WTC11 (cell line): ENCODE data around the gene TEN1.
"Not testable (repeated sequence)": the region's sequence is repeated elsewhere in the genome, so short reads cannot be mapped to it uniquely, and the experiment has no call there.

Experiments used
- CTCF ChIP-seq: fragments of 200-600 bp; IDR thresholded peaks from 2 replicates; pipeline ENCODE4 v1.8.0; 2022; ENCODE audit warnings: antibody characterized with exemption
- E2F4 ChIP-seq: sonication (generic); formaldehyde crosslinking; IDR thresholded peaks from 2 replicates; pipeline ENCODE4 v1.8.1; 2022; ENCODE audit warnings: low read depth, mild to moderate bottlenecking, moderate library complexity, missing genetic modification reagents, borderline replicate concordance
- FOXJ3 ChIP-seq: sonication (generic); formaldehyde crosslinking; IDR thresholded peaks from 2 replicates; pipeline ENCODE4 v1.9.0; 2021; ENCODE audit warnings: missing genetic modification reagents, mild to moderate bottlenecking, borderline replicate concordance
- FOXK1 ChIP-seq: sonication (generic); formaldehyde crosslinking; IDR thresholded peaks from 2 replicates; pipeline ENCODE4 v1.8.0; 2022; ENCODE audit warnings: mild to moderate bottlenecking, moderate library complexity, missing genetic modification reagents
- TEAD1 ChIP-seq: sonication (generic); formaldehyde crosslinking; IDR thresholded peaks from 2 replicates; pipeline ENCODE4 v1.8.0; 2022; ENCODE audit warnings: mild to moderate bottlenecking, missing genetic modification reagents
- ZNF416 ChIP-seq: fragments of 250-450 bp; sonication (Bioruptor Pico); IDR thresholded peaks from 2 replicates; pipeline ENCODE4 v1.9.0; 2021; ENCODE audit warnings: mild to moderate bottlenecking, inconsistent platforms
- TF ChIP-seq, protein P1 (sequence below): sonication (generic); formaldehyde crosslinking; IDR thresholded peaks from 2 replicates; pipeline ENCODE4 v1.8.0; 2022; ENCODE audit warnings: mild to moderate bottlenecking, missing genetic modification reagents
- TF ChIP-seq, protein P2 (sequence below): sonication (generic); formaldehyde crosslinking; IDR thresholded peaks from 2 replicates; pipeline ENCODE4 v1.8.1; 2023; ENCODE audit warnings: mild to moderate bottlenecking, missing genetic modification reagents, moderate library complexity

- TF ChIP-seq CTCF; FOXJ3 (CRISPR knock-in tag); FOXK1; TEAD1 (CRISPR knock-in tag); ZNF416 (CRISPR knock-in tag); E2F4 (CRISPR knock-in tag): not testable (repeated sequence)
- TF ChIP-seq, protein P1, sequence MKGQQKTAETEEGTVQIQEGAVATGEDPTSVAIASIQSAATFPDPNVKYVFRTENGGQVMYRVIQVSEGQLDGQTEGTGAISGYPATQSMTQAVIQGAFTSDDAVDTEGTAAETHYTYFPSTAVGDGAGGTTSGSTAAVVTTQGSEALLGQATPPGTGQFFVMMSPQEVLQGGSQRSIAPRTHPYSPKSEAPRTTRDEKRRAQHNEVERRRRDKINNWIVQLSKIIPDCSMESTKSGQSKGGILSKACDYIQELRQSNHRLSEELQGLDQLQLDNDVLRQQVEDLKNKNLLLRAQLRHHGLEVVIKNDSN (CRISPR knock-in tag) = not testable (repeated sequence)
- TF ChIP-seq, protein P2, sequence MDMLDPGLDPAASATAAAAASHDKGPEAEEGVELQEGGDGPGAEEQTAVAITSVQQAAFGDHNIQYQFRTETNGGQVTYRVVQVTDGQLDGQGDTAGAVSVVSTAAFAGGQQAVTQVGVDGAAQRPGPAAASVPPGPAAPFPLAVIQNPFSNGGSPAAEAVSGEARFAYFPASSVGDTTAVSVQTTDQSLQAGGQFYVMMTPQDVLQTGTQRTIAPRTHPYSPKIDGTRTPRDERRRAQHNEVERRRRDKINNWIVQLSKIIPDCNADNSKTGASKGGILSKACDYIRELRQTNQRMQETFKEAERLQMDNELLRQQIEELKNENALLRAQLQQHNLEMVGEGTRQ (CRISPR knock-in tag) = not testable (repeated sequence)
Measured at GRCh38 chr17:75969044-75969443, 10.0 kb upstream of the TEN1 start.
